K562 (cell line): ENCODE data around the gene SP6. TPM values are rescaled to one million over a fixed set of nuclear protein-coding genes. Genes with fewer than 3 reads are reported as not detected.

Experiments
- ARHGAP35 ChIP-seq: fragments of 450-650 bp; IDR thresholded peaks from 2 replicates; pipeline ENCODE4 v1.6.1; 2018; ENCODE audit not compliant: partially characterized antibody
- ARID1B ChIP-seq: fragments of 450-650 bp; IDR thresholded peaks from 2 replicates; pipeline ENCODE4 v1.6.1; 2016; ENCODE audit warnings: antibody characterized with exemption, mild to moderate bottlenecking, inconsistent platforms
- JUND ChIP-seq, 2 experiments: IDR thresholded peaks; 2 replicates in 1 of 2; 3 replicates in 1 of 2; pipeline ENCODE4 v1.6.1; 2011; ENCODE audit warnings: borderline replicate concordance in 2 of 2, low read depth in 2 of 2, low read length in 2 of 2, improper control_type of control experiment in 1 of 2, missing biosample characterization in 1 of 2, missing genetic modification characterization in 1 of 2, missing genetic modification reagents in 1 of 2
- NBN ChIP-seq: fragments of 450-650 bp; IDR thresholded peaks from 2 replicates; pipeline ENCODE4 v1.6.1; 2016; ENCODE audit warnings: low read depth, mild to moderate bottlenecking
- NFE2 ChIP-seq: IDR thresholded peaks from 2 replicates; pipeline ENCODE4 v1.6.1; 2014; ENCODE audit warnings: antibody characterized with exemption, low read depth
- POLR2H ChIP-seq: IDR thresholded peaks from 2 replicates; pipeline ENCODE4 v1.6.1; 2016; ENCODE audit warnings: missing genetic modification characterization, low read depth, mild to moderate bottlenecking, control low read depth, missing compliant biosample characterization, moderate library complexity
- RBM15 ChIP-seq: fragments of 200-400 bp; formaldehyde crosslinking; IDR thresholded peaks from 2 replicates; pipeline ENCODE4 v1.6.1; 2018; ENCODE audit warnings: mild to moderate bottlenecking, low read length, moderate library complexity; ENCODE audit not compliant: insufficient read depth
- RBM34 ChIP-seq: fragments of 200-400 bp; formaldehyde crosslinking; IDR thresholded peaks from 2 replicates; pipeline ENCODE4 v1.6.1; 2018; ENCODE audit warnings: low read length, borderline replicate concordance; ENCODE audit not compliant: insufficient read depth
- SAFB2 ChIP-seq: fragments of 200-400 bp; formaldehyde crosslinking; IDR thresholded peaks from 2 replicates; pipeline ENCODE4 v1.6.1; 2018; ENCODE audit warnings: borderline replicate concordance, low read length, low read depth, moderate library complexity; ENCODE audit not compliant: severe bottlenecking
- SMARCE1 ChIP-seq: fragments of 450-650 bp; IDR thresholded peaks from 2 replicates; pipeline ENCODE4 v1.7.1; 2016; ENCODE audit warnings: mild to moderate bottlenecking
- TFAM ChIP-seq: fragments of 250-450 bp; sonication (Bioruptor Pico); conservative IDR thresholded peaks from 2 replicates; pipeline ENCODE4 v1.5.0; 2021; ENCODE audit warnings: mild to moderate bottlenecking, moderate library complexity
- ZNF316 ChIP-seq: fragments of 450-650 bp; IDR thresholded peaks from 2 replicates; pipeline ENCODE4 v1.6.1; 2016
- polyA plus RNA-seq, 8 experiments: library from polyadenylated mRNA; depleted of rRNA in 4 of 8; stranded (reverse) in 5 of 8; unstranded in 3 of 8; fragments of >200 nt; fragmentation: Nextera tagmentation in 2 of 8; fragmentation: Illumina TruSeq in 1 of 8; extraction: Ambion mirVana in 2 of 8; extraction: Trizol in 1 of 8; gene quantifications; 2 replicates each; pipeline versions ENCODE4 v1.2.1 to v1.2.3, GENCODE V29; 2011 to 2014; ENCODE audit warnings: inconsistent platforms in 1 of 8, missing spikeins in 1 of 8
- total RNA-seq, 7 experiments: library from RNA; depleted of rRNA in 6 of 7; stranded (reverse); fragments of >200 nt in 6 of 7; fragmentation: Illumina TruSeq in 2 of 7; extraction: Trizol in 2 of 7; gene quantifications; 2 replicates each; pipeline versions ENCODE4 v1.2.1 to v1.2.3, GENCODE V29; 2011 to 2021; ENCODE audit warnings: low replicate concordance in 1 of 7
- TF ChIP-seq, protein P1 (sequence below), 2 experiments: fragments of 450-650 bp in 1 of 2; sonication (generic) in 1 of 2; formaldehyde crosslinking in 1 of 2; IDR thresholded peaks in 1 of 2; conservative IDR thresholded peaks in 1 of 2; 2 replicates each; pipeline versions ENCODE4 v1.6.1 to v1.8.1; 2016 to 2023; ENCODE audit warnings: mild to moderate bottlenecking in 2 of 2, moderate library complexity in 2 of 2, inconsistent platforms in 1 of 2, missing genetic modification reagents in 1 of 2
- TF ChIP-seq, protein P2 (sequence below): fragments of 250-450 bp; sonication (Bioruptor Pico); IDR thresholded peaks from 2 replicates; pipeline ENCODE4 v1.4.0; 2020; ENCODE audit warnings: mild to moderate bottlenecking, moderate library complexity
- TF ChIP-seq, protein P3 (sequence below): fragments of 450-650 bp; IDR thresholded peaks from 2 replicates; pipeline ENCODE4 v1.6.1; 2018; ENCODE audit not compliant: partially characterized antibody
- TF ChIP-seq, protein P4 (sequence below), 2 experiments: fragments of 450-650 bp in 1 of 2; IDR thresholded peaks; 2 replicates each; pipeline ENCODE4 v1.6.1; 2011 to 2017; ENCODE audit warnings: low read depth in 2 of 2, antibody characterized with exemption in 1 of 2, borderline replicate concordance in 1 of 2, low read length in 1 of 2, mild to moderate bottlenecking in 1 of 2, mixed read lengths in 1 of 2; ENCODE audit not compliant: control insufficient read depth in 1 of 2

Gene SP6
- total and polyA plus RNA-seq, 9 of the 15 experiments (the other 6 are each of a cell fraction or from before 2014, with no cell fraction given) = 0.11 to 7.9 (median 2.2) TPM

DNA sequence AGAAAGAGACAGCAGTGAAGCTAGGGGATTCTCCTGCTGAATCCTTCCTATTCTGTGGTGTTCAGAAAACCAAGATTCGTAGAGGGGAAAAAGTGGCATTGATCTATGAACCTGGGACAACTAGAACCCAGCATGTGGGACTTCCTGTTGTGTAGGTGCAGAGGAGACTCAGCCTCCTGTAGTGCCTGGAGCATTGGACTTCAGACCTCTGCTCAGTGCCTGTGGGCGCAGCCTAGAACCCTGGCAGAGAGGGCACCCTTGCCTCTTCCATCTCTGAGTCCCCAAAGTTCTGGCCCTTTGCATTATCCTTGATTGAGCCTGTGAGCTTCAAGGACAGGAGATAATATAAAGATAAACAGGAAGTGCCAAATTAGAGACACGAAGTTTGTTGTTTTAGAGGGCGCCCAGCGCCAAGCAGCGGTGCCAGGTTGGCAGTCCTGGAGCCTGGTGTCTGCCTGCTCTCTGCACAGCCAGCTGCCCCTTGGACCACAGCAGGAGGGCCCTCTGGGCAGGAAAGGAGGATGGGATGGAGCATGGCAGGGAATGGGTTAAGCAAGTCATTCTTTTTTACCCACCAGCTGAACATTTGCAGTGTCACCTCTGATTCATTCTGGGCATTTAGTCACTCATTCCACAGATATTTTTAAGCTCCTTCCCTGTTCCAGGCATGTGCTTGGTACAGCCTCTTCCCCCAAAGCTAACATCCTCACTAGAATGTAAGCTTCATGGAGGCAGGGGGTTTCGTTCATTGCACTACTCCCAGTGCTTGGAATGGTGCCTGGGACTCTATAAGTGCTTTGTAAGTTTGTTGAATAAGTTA lies 11.9 kb upstream of the SP6 start (continued):
- TF ChIP-seq JUND (IDR thresholded peaks at IDR 0.05; ENCODE audit: borderline replicate concordance, low read depth, low read length) (peak; percentile 17; the same call in 1 of the 2 replicates), JUND (tag; IDR thresholded peaks at IDR 0.05; ENCODE audit: borderline replicate concordance, low read depth, low read length) (peak; percentile 34; the same call in 1 of the 3 replicates), TFAM (CRISPR knock-in tag) (no peak), ZNF316 (peak; percentile 79), SAFB2 (no peak), RBM34 (no peak), POLR2H (tag) (no peak), SMARCE1 (0 out of 2 replicates have a peak, but pooled peaks have one; percentile 13), ARID1B (peak; percentile 39; the same call in 1 of the 2 replicates), NFE2 (peak; percentile 69), RBM15 (no peak), ARHGAP35 (no peak), NBN (no peak)
- TF ChIP-seq, protein P1, sequence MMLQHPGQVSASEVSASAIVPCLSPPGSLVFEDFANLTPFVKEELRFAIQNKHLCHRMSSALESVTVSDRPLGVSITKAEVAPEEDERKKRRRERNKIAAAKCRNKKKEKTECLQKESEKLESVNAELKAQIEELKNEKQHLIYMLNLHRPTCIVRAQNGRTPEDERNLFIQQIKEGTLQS (IDR thresholded peaks at IDR 0.05) = peak; percentile 67
- TF ChIP-seq, protein P1 (CRISPR knock-in tag; conservative IDR thresholded peaks at IDR 0.05) = no peak
- TF ChIP-seq, protein P2, sequence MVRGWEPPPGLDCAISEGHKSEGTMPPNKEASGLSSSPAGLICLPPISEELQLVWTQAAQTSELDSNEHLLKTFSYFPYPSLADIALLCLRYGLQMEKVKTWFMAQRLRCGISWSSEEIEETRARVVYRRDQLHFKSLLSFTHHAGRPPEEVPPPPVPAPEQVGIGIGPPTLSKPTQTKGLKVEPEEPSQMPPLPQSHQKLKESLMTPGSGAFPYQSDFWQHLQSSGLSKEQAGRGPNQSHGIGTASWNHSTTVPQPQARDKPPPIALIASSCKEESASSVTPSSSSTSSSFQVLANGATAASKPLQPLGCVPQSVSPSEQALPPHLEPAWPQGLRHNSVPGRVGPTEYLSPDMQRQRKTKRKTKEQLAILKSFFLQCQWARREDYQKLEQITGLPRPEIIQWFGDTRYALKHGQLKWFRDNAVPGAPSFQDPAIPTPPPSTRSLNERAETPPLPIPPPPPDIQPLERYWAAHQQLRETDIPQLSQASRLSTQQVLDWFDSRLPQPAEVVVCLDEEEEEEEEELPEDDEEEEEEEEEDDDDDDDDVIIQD (CRISPR knock-in tag) = no peak
- TF ChIP-seq, protein P3, sequence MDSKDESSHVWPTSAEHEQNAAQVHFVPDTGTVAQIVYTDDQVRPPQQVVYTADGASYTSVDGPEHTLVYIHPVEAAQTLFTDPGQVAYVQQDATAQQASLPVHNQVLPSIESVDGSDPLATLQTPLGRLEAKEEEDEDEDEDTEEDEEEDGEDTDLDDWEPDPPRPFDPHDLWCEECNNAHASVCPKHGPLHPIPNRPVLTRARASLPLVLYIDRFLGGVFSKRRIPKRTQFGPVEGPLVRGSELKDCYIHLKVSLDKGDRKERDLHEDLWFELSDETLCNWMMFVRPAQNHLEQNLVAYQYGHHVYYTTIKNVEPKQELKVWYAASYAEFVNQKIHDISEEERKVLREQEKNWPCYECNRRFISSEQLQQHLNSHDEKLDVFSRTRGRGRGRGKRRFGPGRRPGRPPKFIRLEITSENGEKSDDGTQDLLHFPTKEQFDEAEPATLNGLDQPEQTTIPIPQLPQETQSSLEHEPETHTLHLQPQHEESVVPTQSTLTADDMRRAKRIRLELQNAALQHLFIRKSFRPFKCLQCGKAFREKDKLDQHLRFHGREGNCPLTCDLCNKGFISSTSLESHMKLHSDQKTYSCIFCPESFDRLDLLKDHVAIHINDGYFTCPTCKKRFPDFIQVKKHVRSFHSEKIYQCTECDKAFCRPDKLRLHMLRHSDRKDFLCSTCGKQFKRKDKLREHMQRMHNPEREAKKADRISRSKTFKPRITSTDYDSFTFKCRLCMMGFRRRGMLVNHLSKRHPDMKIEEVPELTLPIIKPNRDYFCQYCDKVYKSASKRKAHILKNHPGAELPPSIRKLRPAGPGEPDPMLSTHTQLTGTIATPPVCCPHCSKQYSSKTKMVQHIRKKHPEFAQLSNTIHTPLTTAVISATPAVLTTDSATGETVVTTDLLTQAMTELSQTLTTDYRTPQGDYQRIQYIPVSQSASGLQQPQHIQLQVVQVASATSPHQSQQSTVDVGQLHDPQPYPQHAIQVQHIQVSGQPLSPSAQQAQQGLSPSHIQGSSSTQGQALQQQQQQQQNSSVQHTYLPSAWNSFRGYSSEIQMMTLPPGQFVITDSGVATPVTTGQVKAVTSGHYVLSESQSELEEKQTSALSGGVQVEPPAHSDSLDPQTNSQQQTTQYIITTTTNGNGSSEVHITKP = no peak
- TF ChIP-seq, protein P4, sequence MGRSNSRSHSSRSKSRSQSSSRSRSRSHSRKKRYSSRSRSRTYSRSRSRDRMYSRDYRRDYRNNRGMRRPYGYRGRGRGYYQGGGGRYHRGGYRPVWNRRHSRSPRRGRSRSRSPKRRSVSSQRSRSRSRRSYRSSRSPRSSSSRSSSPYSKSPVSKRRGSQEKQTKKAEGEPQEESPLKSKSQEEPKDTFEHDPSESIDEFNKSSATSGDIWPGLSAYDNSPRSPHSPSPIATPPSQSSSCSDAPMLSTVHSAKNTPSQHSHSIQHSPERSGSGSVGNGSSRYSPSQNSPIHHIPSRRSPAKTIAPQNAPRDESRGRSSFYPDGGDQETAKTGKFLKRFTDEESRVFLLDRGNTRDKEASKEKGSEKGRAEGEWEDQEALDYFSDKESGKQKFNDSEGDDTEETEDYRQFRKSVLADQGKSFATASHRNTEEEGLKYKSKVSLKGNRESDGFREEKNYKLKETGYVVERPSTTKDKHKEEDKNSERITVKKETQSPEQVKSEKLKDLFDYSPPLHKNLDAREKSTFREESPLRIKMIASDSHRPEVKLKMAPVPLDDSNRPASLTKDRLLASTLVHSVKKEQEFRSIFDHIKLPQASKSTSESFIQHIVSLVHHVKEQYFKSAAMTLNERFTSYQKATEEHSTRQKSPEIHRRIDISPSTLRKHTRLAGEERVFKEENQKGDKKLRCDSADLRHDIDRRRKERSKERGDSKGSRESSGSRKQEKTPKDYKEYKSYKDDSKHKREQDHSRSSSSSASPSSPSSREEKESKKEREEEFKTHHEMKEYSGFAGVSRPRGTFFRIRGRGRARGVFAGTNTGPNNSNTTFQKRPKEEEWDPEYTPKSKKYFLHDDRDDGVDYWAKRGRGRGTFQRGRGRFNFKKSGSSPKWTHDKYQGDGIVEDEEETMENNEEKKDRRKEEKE (IDR thresholded peaks at IDR 0.05; ENCODE audit: borderline replicate concordance in 1 of 2, control insufficient read depth in 1 of 2, low read depth in 2 of 2, low read length in 1 of 2) = no peak
